ACC112 (cell line): Measurements from ENCODE around the gene BBS9.

ENCODE experiments used
- H2AFZ ChIP-seq: fragments of 200-600 bp; sonication (generic); one replicate; pipeline ENCODE4 v1.6.0; 2017; ENCODE audit warnings: antibody characterized with exemption, low read length; ENCODE audit not compliant: unreplicated experiment
- H3K27ac ChIP-seq: fragments of 200-600 bp; sonication (generic); 2 replicates; pipeline ENCODE4 v1.5.1; 2014; ENCODE audit warnings: low read depth, mild to moderate bottlenecking, antibody characterized with exemption, low read length, moderate library complexity
- H3K27me3 ChIP-seq: fragments of 200-600 bp; sonication (generic); 2 replicates; pipeline ENCODE4 v1.6.1; 2014; ENCODE audit warnings: mild to moderate bottlenecking, antibody characterized with exemption, low read length, moderate library complexity, mixed read lengths; ENCODE audit not compliant: insufficient read depth
- H3K36me3 ChIP-seq: fragments of 200-600 bp; sonication (generic); 2 replicates; pipeline ENCODE4 v1.6.1; 2016; ENCODE audit warnings: mild to moderate bottlenecking, antibody characterized with exemption, low read length, moderate library complexity, mixed read lengths; ENCODE audit not compliant: insufficient read depth
- H3K4me1 ChIP-seq: fragments of 200-600 bp; sonication (generic); one replicate; pipeline ENCODE4 v1.6.1; 2016; ENCODE audit warnings: low read length, mixed read lengths; ENCODE audit not compliant: insufficient read depth, unreplicated experiment, control insufficient read depth
- H3K4me3 ChIP-seq: fragments of 200-600 bp; sonication (generic); 2 replicates; pipeline ENCODE4 v1.5.1; 2014; ENCODE audit warnings: mild to moderate bottlenecking, low read depth, low read length
- H3K79me2 ChIP-seq: fragments of 200-600 bp; sonication (generic); one replicate; pipeline ENCODE4 v1.6.0; 2016; ENCODE audit warnings: low read length; ENCODE audit not compliant: control insufficient read depth, unreplicated experiment, insufficient read depth

Gene BBS9

GRCh38 chr7:33354201-33354600 lies 224.8 kb downstream of the BBS9 start:
- no peaks in the 10 kb centered on the region for H3K4me1 ChIP-seq
- H3K27ac ChIP-seq, result no peak overlapping the region
- no peak overlapping the region for H3K4me3 ChIP-seq
- no peak overlapping the region for H2AFZ ChIP-seq
- H3K79me2 ChIP-seq, result no peaks in the 10 kb centered on the region
- H3K36me3 ChIP-seq, result no peaks in the 10 kb centered on the region; the same call in 1 of the 2 replicates
- H3K27me3 ChIP-seq, result no peaks in the 10 kb centered on the region

GRCh38 chr7:33355386-33355785 lies 226.0 kb downstream of the BBS9 start:
- no peaks in the 10 kb centered on the region for H3K4me1 ChIP-seq
- H3K27me3 ChIP-seq, result no peaks in the 10 kb centered on the region
- no peak overlapping the region for H2AFZ ChIP-seq
- H3K27ac ChIP-seq, result no peak overlapping the region
- no peaks in the 10 kb centered on the region; the same call in 1 of the 2 replicates for H3K36me3 ChIP-seq
- H3K4me3 ChIP-seq, result no peak overlapping the region
- no peaks in the 10 kb centered on the region for H3K79me2 ChIP-seq

- no peak overlapping the region for H2AFZ ChIP-seq
- H3K27ac ChIP-seq, result no peak overlapping the region
- no peak overlapping the region for H3K4me3 ChIP-seq
- no peaks in the 10 kb centered on the region; the same call in 1 of the 2 replicates for H3K36me3 ChIP-seq
- H3K79me2 ChIP-seq, result no peaks in the 10 kb centered on the region
- no peaks in the 10 kb centered on the region for H3K4me1 ChIP-seq
- no peaks in the 10 kb centered on the region for H3K27me3 ChIP-seq
Measured at GRCh38 chr7:33356336-33356735, 227.0 kb downstream of the BBS9 start.

- Histone ChIP-seq H3K36me3 (no peaks in the 10 kb centered on the region), H3K4me3 (no peak overlapping the region), H3K27me3 (no peaks in the 10 kb centered on the region), H3K27ac (no peak overlapping the region), H2AFZ (no peak overlapping the region), H3K4me1 (no peaks in the 10 kb centered on the region), H3K79me2 (no peaks in the 10 kb centered on the region)
Measured at GRCh38 chr7:33357846-33358245, 228.5 kb downstream of the BBS9 start.

- H3K36me3 ChIP-seq, result 0 out of 2 replicates have a peak, but pooled peaks cover 4% of the 10 kb centered on the region
- H3K4me3 ChIP-seq, result no peak overlapping the region
- no peaks in the 10 kb centered on the region for H3K27me3 ChIP-seq
- H3K27ac ChIP-seq, result no peak overlapping the region
- no peak overlapping the region for H2AFZ ChIP-seq
- H3K4me1 ChIP-seq, result no peaks in the 10 kb centered on the region
- no peaks in the 10 kb centered on the region for H3K79me2 ChIP-seq
Measured at GRCh38 chr7:33369888-33370287, 240.5 kb downstream of the BBS9 start.

- Histone ChIP-seq H3K27ac (no peak overlapping the region), H2AFZ (no peak overlapping the region), H3K27me3 (no peaks in the 10 kb centered on the region), H3K4me1 (no peaks in the 10 kb centered on the region), H3K79me2 (no peaks in the 10 kb centered on the region), H3K4me3 (no peak overlapping the region), H3K36me3 (0 out of 2 replicates have a peak, but pooled peaks cover 4% of the 10 kb centered on the region)
Measured at GRCh38 chr7:33373195-33373594, 243.8 kb downstream of the BBS9 start.

GRCh38 chr7:33379891-33380525 lies 250.6 kb downstream of the BBS9 start:
- Histone ChIP-seq H3K4me3 (no peak overlapping the region), H3K36me3 (no peaks in the 10 kb centered on the region), H3K27me3 (no peaks in the 10 kb centered on the region), H3K79me2 (no peaks in the 10 kb centered on the region), H2AFZ (no peak overlapping the region), H3K27ac (no peak overlapping the region), H3K4me1 (no peaks in the 10 kb centered on the region)

- Histone ChIP-seq H3K27me3 (no peaks in the 10 kb centered on the region), H3K4me3 (no peak overlapping the region), H3K36me3 (no peaks in the 10 kb centered on the region), H3K79me2 (no peaks in the 10 kb centered on the region), H3K4me1 (peaks cover 4% of the 10 kb centered on the region), H2AFZ (no peak overlapping the region), H3K27ac (no peak overlapping the region)
Measured at GRCh38 chr7:33388332-33388731, 259.0 kb downstream of the BBS9 start.

GRCh38 chr7:33392148-33392547 lies 262.8 kb downstream of the BBS9 start:
- Histone ChIP-seq H3K4me3 (no peak overlapping the region), H3K27me3 (no peaks in the 10 kb centered on the region), H3K36me3 (no peaks in the 10 kb centered on the region), H3K4me1 (peaks cover 4% of the 10 kb centered on the region), H2AFZ (no peak overlapping the region), H3K27ac (no peak overlapping the region), H3K79me2 (no peaks in the 10 kb centered on the region)

GRCh38 chr7:33393770-33394169 lies 264.4 kb downstream of the BBS9 start:
- Histone ChIP-seq H2AFZ (no peak overlapping the region), H3K27me3 (no peaks in the 10 kb centered on the region), H3K36me3 (no peaks in the 10 kb centered on the region), H3K4me1 (no peaks in the 10 kb centered on the region), H3K79me2 (no peaks in the 10 kb centered on the region), H3K4me3 (no peak overlapping the region), H3K27ac (no peak overlapping the region)

- H3K36me3 ChIP-seq, result no peaks in the 10 kb centered on the region
- no peak overlapping the region for H2AFZ ChIP-seq
- H3K4me3 ChIP-seq, result no peak overlapping the region
- no peaks in the 10 kb centered on the region for H3K79me2 ChIP-seq
- no peaks in the 10 kb centered on the region for H3K4me1 ChIP-seq
- H3K27ac ChIP-seq, result no peak overlapping the region
- no peaks in the 10 kb centered on the region for H3K27me3 ChIP-seq
Measured at GRCh38 chr7:33395340-33395739, 266.0 kb downstream of the BBS9 start.
